NCI-H526 treated with DMSO at 0.1 percent for 48 hours (cell line): Measurements from ENCODE around the gene RBM15B.
A peak's percentile ranks its signal among the peaks of the same experiment; 100 is the strongest.

Source experiments
- DNase-seq: peaks from one replicate; lab custom pipeline; 2025; lab: John Stamatoyannopoulos, UW

Gene RBM15B

GRCh38 chr3:51391566-51392354, 675 bp downstream of the RBM15B start:
- DNase-seq, result no peak

DNA sequence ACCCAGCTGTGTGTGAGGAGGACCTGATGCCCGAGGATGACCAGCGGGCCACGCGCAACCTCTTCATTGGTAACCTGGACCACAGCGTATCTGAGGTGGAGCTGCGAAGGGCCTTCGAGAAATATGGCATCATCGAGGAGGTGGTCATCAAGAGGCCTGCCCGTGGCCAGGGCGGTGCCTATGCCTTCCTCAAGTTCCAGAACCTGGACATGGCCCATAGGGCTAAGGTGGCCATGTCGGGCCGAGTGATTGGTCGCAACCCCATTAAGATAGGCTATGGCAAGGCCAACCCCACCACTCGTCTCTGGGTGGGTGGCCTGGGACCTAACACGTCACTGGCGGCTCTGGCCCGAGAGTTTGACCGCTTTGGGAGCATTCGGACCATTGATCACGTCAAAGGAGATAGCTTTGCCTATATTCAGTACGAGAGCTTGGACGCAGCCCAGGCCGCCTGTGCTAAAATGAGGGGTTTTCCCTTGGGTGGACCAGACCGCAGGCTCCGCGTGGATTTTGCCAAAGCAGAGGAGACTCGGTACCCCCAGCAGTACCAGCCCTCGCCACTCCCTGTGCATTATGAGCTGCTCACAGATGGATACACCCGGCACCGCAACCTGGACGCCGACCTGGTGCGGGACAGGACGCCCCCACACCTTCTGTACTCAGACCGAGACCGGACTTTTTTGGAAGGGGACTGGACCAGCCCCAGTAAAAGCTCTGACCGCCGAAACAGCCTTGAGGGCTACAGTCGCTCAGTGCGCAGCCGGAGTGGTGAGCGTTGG, 1.5 kb downstream of the RBM15B start:
- no peak for DNase-seq

GRCh38 chr3:51393134-51393495, 2.0 kb downstream of the RBM15B start:
- no peak for DNase-seq

GRCh38 chr3:51393564-51393963, 2.5 kb downstream of the RBM15B start:
- DNase-seq, result no peak

DNA sequence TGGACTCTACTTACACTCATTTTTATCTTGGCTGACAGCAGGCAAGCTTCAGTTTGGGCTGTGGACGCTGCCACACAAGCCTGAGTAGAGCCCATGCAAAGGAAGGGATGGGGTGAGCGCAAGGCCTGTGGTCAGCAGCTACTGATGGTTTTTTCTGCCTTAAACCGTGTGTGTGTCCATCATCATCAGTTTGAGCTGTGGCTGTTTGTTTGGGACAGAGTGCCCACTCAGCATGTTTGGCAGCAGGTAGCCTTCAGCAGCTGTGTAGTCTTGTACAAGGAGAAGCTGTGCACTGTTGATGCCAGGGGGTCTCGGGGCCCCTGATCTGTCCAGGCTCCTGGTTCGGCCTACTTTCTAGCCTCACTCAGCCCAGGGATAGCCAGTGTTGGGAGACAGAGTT, 3.5 kb downstream of the RBM15B start:
- no peak for DNase-seq

GRCh38 chr3:51395493-51396213, 4.6 kb downstream of the RBM15B start:
- DNase-seq, result no peak

DNA sequence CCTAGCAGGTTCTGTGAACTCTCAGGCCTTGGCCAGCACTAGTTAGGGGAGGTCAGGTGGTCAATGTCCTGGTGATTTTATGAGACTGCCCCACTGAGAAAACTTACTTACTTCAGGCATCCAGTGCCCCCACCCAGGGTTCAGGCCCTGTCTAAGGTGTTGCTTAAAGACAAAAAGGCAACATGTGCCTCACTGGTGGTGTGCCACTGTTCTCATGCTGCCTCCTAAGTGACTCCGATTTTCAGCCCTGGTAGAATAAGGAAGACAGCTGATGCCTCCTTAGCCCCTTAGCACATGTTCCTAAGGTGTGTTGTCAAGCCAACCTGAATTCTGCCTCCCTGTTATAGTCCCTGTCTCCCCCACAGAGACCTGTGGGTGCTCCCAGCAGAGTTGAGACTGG, 5.3 kb downstream of the RBM15B start:
- no peak for DNase-seq

GRCh38 chr3:51397392-51397791, 6.3 kb downstream of the RBM15B start:
- DNase-seq, result no peak

GRCh38 chr3:51398595-51399310, 7.7 kb downstream of the RBM15B start:
- no peak for DNase-seq

DNA sequence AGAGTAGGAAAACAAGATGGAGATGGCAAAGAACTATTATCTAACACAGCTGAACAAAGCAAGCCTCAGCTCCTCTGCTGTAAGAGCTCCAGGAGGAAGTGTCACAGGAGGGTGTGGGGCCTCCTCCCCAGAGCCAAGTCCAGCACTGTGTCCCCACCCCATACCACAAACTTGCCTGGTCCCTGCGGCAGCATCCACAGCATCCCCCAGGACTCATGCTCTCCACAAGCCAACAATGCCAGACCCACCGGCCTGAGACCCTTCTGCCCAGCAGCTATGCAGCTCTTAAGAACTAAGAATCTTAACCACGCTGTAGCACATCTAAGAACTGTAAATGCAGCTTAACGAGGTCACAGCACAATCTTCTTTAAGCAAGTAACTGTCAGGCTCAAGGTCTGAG, 9.1 kb downstream of the RBM15B start:
- DNase-seq, result no peak

- no peak for DNase-seq
Observed at GRCh38 chr3:51401735-51402134, 10.7 kb downstream of the RBM15B start.

DNA sequence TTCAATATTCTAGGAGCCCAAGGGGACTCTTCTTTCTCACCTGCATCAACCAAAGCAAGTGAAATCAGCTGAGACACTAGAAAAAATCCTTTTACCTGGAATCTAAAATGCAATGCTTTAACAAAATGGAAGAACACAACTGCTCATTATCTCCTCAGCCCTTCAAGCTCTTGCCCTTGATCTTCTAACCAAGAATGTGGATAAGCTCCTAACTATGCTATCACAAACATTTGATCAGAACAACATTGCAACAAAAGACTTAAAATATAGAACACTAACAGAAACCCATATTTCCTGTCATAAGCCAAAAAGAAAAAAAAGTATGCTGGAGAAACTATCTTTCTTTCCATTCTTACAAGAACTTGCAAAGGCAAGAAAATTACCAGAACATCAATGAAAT, 12.6 kb downstream of the RBM15B start:
- DNase-seq, result no peak

- DNase-seq, result peak; percentile 29
Observed at GRCh38 chr3:51408021-51408420, 16.9 kb downstream of the RBM15B start.

DNA sequence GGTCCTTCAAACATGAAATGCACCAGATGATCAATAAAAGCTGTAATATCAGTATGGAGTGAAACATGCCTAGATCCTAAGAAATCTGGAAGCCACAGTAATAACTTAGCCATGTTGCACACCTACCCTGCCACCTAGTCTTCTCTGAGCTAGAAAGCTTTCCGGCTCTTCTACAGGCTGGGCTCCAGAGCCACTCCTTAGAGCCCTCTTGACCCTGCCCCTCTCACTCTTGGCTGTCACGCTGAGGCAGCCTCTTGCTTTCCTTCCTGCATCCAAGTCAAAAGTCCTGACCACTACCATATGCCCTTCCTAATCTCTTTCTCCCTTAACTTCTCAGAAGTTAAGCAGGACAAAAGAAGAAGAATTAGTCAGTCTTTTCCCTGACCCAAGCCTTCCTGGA, 17.7 kb downstream of the RBM15B start:
- DNase-seq, result no peak

- no peak for DNase-seq
Observed at GRCh38 chr3:51422211-51422610, 31.1 kb downstream of the RBM15B start.

DNA sequence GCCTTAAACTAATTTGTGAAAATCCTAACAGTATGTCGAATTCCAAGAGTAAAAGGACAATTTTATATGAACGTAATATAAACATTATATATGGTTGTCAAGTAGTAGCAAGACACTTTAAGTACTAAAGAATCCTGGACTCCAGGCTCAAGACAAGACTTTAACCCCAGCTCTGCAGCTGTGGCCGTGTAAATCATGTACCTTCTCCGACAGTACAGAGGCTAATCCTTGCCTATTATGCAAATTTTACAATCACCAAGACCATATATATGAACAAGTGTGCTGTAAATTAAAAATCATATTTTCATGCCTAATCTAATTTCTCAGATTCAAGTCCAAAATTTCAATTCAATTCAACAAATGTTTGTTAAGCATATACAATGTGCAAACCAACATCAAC, 35.8 kb downstream of the RBM15B start:
- no peak for DNase-seq

DNA sequence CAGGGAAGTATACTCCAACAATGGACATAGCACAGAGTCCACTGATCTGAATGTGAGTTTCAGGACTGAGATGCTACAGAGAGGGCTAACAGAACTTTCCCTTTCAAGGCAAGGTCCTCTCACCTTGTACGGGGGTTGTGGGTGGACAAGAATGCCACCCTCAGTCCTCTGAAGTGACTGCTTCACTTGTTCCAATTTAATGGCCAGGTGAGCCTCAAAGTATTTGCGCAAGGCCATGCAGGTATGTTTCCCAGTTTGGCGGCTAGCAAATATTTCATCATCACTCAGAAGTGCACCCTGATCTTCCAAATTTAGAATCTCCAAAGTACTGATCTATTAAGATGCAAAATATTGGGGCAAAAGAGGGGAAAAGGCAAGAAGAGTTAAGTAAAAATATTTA, 38.1 kb downstream of the RBM15B start:
- no peak for DNase-seq

DNA sequence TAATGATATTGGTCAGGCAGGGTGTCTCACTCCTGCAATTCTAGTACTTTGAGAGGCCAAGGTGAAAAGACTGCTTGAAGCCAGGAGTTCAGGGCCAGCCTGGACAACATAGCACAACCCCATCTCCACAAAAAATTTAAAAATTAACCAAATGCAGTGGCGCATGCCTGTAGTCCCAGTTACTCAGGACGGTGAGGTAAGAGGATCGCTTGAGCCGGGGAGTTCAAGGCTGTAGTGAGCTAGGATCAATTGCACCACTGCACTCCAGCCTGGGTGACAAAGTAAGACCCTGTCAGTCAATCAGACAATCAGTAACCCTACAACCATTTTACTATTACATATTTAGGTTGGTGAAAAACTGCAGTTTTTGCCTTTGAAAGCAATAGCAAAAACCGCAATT, 43.0 kb downstream of the RBM15B start:
- DNase-seq, result no peak

DNA sequence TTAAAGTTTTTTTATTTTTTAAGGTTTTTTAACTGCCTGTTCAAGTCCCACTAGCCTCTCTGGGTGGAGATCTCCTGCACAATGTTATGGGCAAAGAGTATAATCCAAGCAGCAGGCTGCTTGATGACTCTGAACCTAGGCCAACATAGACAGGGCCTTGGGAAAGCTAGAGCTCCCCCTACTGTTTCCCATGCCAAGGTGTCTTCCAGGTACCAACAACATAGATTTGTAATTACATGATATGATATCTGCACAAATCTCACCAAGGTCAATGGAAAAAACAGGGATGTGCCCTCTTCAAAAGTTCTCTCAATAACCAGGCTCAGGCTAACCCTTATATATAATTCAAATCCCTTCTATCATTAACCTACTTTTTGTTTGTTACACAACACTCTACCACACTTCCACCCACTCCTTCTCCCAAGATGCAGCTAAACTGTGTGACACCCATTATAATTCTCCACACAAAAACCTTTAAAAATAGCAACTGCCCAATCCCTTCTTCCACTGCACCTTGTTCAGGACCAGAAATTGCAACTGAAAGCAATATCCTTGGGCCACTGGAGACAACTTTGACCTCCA, 43.8 kb downstream of the RBM15B start:
- DNase-seq, result peak; percentile 39

DNA sequence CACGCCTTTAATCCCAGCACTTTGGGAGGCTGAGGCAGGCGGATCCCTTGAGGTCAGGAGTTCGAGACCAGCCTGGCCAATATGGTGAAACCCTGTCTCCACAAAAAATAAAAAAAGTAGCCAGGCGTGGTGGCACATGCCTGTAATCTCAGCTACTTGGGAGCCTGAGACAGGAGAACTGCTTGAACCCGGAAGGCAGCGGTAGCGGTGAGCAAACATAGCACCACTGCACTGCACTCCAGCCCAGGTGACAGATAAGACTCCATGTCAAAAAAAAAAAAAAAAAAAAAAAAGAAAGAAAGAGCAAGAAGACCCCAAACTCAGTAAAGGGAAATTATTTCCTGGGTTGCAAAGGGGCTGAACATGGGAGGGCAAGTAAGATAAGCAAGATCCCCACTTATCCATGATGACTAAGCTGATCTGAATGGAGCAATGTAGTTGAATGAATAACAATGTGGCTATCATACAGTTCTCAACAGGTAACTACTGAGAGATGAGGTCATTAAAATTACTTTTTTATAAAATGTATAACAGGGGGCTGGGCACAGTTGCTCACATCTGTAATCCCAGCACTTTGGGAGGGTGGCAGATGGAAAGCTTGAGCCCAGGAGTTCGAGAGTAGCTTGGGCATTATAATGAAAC, 46.0 kb downstream of the RBM15B start:
- no peak for DNase-seq

GRCh38 chr3:51441282-51442030, 50.4 kb downstream of the RBM15B start:
- no peak for DNase-seq
